Mucosa of descending colon (tissue), 3 donors: ENCODE results near the gene C6orf47. TPM values are rescaled to one million over a fixed set of nuclear protein-coding genes. Genes with fewer than 3 reads are reported as not detected.

Experiments
- ATAC-seq: fragments of 200-7000 bp; cut with Tn5 transposase; one replicate; pipeline ENCODE4 v1.9.1; 2020; ENCODE audit warnings: mild to moderate bottlenecking, moderate library complexity
- DNase-seq, 3 donors: peaks; one replicate each; pipeline ENCODE4 v3.0.0-alpha.2; 2020
- H3K36me3 ChIP-seq: fragments of 200-600 bp; one replicate; pipeline ENCODE4 v1.8.0; 2021; ENCODE audit warnings: low read depth, mild to moderate bottlenecking
- H3K4me1 ChIP-seq: fragments of 200-600 bp; one replicate; pipeline ENCODE4 v1.8.0; 2021; ENCODE audit warnings: low read depth, mild to moderate bottlenecking
- H3K4me3 ChIP-seq: fragments of 200-600 bp; one replicate; pipeline ENCODE4 v1.8.0; 2021; ENCODE audit warnings: mild to moderate bottlenecking
- H3K9me3 ChIP-seq: fragments of 200-600 bp; one replicate; pipeline ENCODE4 v1.8.0; 2021; ENCODE audit warnings: mild to moderate bottlenecking
- CTCF ChIP-seq: fragments of 200-600 bp; IDR thresholded peaks from one replicate; pipeline ENCODE4 v1.8.0; 2022; ENCODE audit warnings: antibody characterized with exemption, mild to moderate bottlenecking
- intact Hi-C, 2 donors: fragments of 100-400 bp; cut with DNase I in 1 of 2; cut with micrococcal nuclease in 1 of 2; formaldehyde crosslinking; loops; one replicate each; pipeline versions ENCODE4 v1.11.0 to v1.11.1; 2022; cut with DNase I, micrococcal nuclease
- total RNA-seq, 3 donors: library from RNA; stranded (reverse); fragmentation: NEBNext Ultra II Directional in 2 of 3; extraction: Animal tissue kit (Norgen Biotek cat#: 25700) in 2 of 3; gene quantifications; one replicate each; pipeline versions ENCODE4 v1.2.1 to v1.2.4, GENCODE V29; 2021 to 2023
- donor health status: DM: no; HTN: no; CAD: no; lungs with moderate emphysema.
- donor health status: DM: no; HTN: no; CAD: no.
- donor health status: DM: no; HTN: yes; CAD: no.

C6orf47 gene
- total RNA-seq, 3 donors from 2014 or later, result 28.5 to 33.0 (median 32.3) TPM

- peaks cover 14% of the 10 kb centered on the region for H3K4me1 ChIP-seq
- no peak overlapping the region for H3K4me3 ChIP-seq
- DNase-seq, result no peak
- H3K9me3 ChIP-seq, result no peaks in the 10 kb centered on the region
- no peaks in the 10 kb centered on the region for H3K36me3 ChIP-seq
- TF ChIP-seq CTCF, result no peak
- no peak for ATAC-seq
- intact Hi-C loops, result no loop called here
Measured at GRCh38 chr6:31676904-31677303, 16.3 kb upstream of the C6orf47 start.

GRCh38 chr6:31676322-31676903 is 15.8 kb upstream of the C6orf47 start:
- ATAC-seq (no peak), DNase-seq (no peak)
- intact Hi-C loops, result no loop called here
- Histone ChIP-seq H3K4me1 (peaks cover 11% of the 10 kb centered on the region), H3K4me3 (no peak overlapping the region), H3K9me3 (no peaks in the 10 kb centered on the region), H3K36me3 (no peaks in the 10 kb centered on the region)
- TF ChIP-seq CTCF, result no peak

GRCh38 chr6:31669676-31670075 is 9.1 kb upstream of the C6orf47 start, which contains the start of gene LY6G5B:
TSS of gene LY6G5B (plus strand) at chr6:31669976. CDS start at chr6:31670951, 975 bp downstream.
- no peak for ATAC-seq
- H3K4me3 ChIP-seq, result no peak within 1 kb of the TSS
- peaks cover 10% of the 10 kb centered on the region for H3K36me3 ChIP-seq
- intact Hi-C loops, result no loop called here
- no peak for TF ChIP-seq CTCF
- DNase-seq, result no peak
- H3K4me1 ChIP-seq, result peaks cover 9% of the 10 kb centered on the region
- no peaks in the 10 kb centered on the region for H3K9me3 ChIP-seq

GRCh38 chr6:31666337-31666965 is 5.9 kb upstream of the C6orf47 start:
- Histone ChIP-seq H3K4me3 (peak overlapping the region; percentile 81), H3K36me3 (peaks cover 10% of the 10 kb centered on the region), H3K4me1 (peaks cover 22% of the 10 kb centered on the region), H3K9me3 (no peaks in the 10 kb centered on the region)
- no peak for TF ChIP-seq CTCF
- ATAC-seq (no peak), DNase-seq (no peak)
- intact Hi-C loops, result no loop called here

GRCh38 chr6:31665501-31666336 is 5.1 kb upstream of the C6orf47 start, which contains the start of gene CSNK2B:
TSS of gene CSNK2B (plus strand) at chr6:31666080. CDS start at chr6:31666832, 752 bp downstream.
- ATAC-seq, result peak; percentile 91
- no peak for TF ChIP-seq CTCF
- H3K36me3 ChIP-seq, result peaks cover 10% of the 10 kb centered on the region
- peaks cover 27% of the 10 kb centered on the region for H3K4me1 ChIP-seq
- no peaks in the 10 kb centered on the region for H3K9me3 ChIP-seq
- H3K4me3 ChIP-seq, result peak within 1 kb of the TSS; percentile 81
- intact Hi-C loops, result no loop called here
- peak; percentile 98 to 99 (median 99) for DNase-seq
